Measurements from ENCODE around the gene DARS2.

The DARS2 gene

DNA sequence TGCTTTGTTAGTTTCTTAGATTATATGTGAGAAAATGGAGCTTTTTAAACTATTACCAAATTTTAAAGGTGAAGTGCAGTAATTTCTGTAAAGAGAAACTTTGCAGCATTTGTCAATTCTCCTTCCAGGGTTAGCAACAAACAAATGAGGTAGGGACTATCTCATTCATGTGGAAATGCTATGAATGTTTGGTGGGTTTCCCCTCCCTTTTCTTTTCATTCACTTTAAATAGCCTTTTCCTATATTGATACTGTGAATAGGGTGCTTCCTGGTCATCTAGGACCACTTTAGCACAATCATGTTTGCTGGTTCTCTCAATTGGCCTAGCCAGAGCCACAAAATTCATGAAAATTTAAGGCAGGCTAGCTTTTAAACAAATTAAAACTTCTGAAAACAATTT is 64.3 kb downstream of the DARS2 start:
- H3K9ac ChIP-seq (ENCODE audit: low read length in 2 of 2), result no peak overlapping the region
- no peak overlapping the region for H3K4me3 ChIP-seq (ENCODE audit: low read length in 2 of 2)
- peaks cover 12 to 15% of the 10 kb centered on the region in 2 donors for H3K36me3 ChIP-seq (ENCODE audit: control insufficient read depth in 2 of 2, insufficient read depth in 2 of 2, low read length in 2 of 2)
- no peaks in the 10 kb centered on the region for H3K27me3 ChIP-seq (ENCODE audit: control insufficient read depth in 1 of 2, insufficient read depth in 2 of 2, low read length in 2 of 2)
- no peaks in the 10 kb centered on the region for H3K4me1 ChIP-seq (ENCODE audit: control insufficient read depth, insufficient read depth, low read length)
- H3K27ac ChIP-seq (ENCODE audit: low read length), result no peak overlapping the region
- H3K9me3 ChIP-seq (ENCODE audit: control insufficient read depth in 2 of 2, low read length in 2 of 2), result no peaks in the 10 kb centered on the region

DNA sequence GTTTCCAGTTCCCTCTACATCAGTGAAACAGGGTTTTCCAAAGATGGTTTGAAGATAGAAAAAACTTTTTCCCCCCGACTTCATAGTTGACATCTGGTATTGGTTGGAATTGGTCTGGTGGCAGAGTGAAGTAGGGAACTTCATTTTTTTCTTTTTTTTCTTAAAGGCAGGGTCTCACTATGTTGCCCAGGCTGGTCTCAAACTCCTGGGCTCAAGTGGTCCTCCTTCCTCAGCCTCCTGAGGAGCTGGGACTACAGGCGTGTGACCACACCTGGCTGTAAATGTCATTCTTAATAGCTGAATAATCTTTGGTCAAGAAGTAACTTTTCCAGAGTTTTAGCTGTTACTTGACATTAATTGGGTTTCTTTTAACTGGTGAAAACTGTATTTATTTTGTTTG is 65.4 kb downstream of the DARS2 start:
- Histone ChIP-seq H3K36me3 (ENCODE audit: control insufficient read depth in 2 of 2, insufficient read depth in 2 of 2, low read length in 2 of 2) (peaks cover 12 to 15% of the 10 kb centered on the region in 2 donors), H3K27me3 (ENCODE audit: control insufficient read depth in 1 of 2, insufficient read depth in 2 of 2, low read length in 2 of 2) (no peaks in the 10 kb centered on the region), H3K9ac (ENCODE audit: low read length in 2 of 2) (no peak overlapping the region), H3K4me1 (ENCODE audit: control insufficient read depth, insufficient read depth, low read length) (no peaks in the 10 kb centered on the region), H3K4me3 (ENCODE audit: low read length in 2 of 2) (no peak overlapping the region), H3K9me3 (ENCODE audit: control insufficient read depth in 2 of 2, low read length in 2 of 2) (no peaks in the 10 kb centered on the region), H3K27ac (ENCODE audit: low read length) (no peak overlapping the region)

DNA sequence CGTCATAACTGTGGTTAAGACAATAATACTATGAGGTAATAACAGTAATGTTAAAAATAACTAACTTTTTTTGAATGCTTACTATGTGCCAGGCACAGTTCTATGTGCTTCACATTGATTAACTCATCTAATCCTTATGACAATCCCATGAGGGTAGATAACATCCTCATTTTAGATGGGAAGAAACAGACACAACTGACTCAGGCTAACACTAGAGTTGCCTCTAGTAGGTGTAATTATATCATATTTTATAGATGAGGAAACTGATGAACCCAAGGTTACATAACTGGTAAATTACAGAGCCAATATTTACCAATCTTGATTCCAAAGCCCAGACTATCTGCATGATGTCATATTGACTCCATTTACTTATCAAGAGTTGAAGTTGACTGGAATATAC is 69.1 kb downstream of the DARS2 start:
- Histone ChIP-seq H3K4me1 (ENCODE audit: control insufficient read depth, insufficient read depth, low read length) (no peaks in the 10 kb centered on the region), H3K9ac (ENCODE audit: low read length in 2 of 2) (no peak overlapping the region), H3K27me3 (ENCODE audit: control insufficient read depth in 1 of 2, insufficient read depth in 2 of 2, low read length in 2 of 2) (no peaks in the 10 kb centered on the region), H3K27ac (ENCODE audit: low read length) (no peak overlapping the region), H3K4me3 (ENCODE audit: low read length in 2 of 2) (no peak overlapping the region), H3K9me3 (ENCODE audit: control insufficient read depth in 2 of 2, low read length in 2 of 2) (no peaks in the 10 kb centered on the region), H3K36me3 (ENCODE audit: control insufficient read depth in 2 of 2, insufficient read depth in 2 of 2, low read length in 2 of 2) (no peaks in the 10 kb centered on the region)

DNA sequence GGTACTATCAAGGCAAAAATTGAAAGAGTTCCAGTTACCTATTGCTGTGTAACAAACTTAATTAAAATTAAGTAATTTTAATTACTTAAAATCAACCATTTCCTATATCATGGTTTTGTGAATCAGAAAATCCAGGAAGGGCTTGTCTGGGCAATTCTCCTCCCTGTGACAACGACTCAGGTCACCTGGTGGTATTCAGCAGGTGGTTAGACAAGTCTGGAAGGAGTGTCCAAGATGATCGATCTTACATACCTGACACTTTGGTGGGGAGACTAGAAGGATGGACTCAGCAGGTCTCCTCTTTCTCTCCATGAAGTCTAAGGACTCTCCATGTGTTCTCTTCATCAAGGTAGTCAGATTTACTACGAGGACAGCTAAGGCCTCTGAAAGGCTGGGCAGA is 69.7 kb downstream of the DARS2 start:
- Histone ChIP-seq H3K9me3 (ENCODE audit: control insufficient read depth in 2 of 2, low read length in 2 of 2) (no peaks in the 10 kb centered on the region), H3K27me3 (ENCODE audit: control insufficient read depth in 1 of 2, insufficient read depth in 2 of 2, low read length in 2 of 2) (no peaks in the 10 kb centered on the region), H3K9ac (ENCODE audit: low read length in 2 of 2) (no peak overlapping the region), H3K4me1 (ENCODE audit: control insufficient read depth, insufficient read depth, low read length) (no peaks in the 10 kb centered on the region), H3K4me3 (ENCODE audit: low read length in 2 of 2) (no peak overlapping the region), H3K27ac (ENCODE audit: low read length) (no peak overlapping the region), H3K36me3 (ENCODE audit: control insufficient read depth in 2 of 2, insufficient read depth in 2 of 2, low read length in 2 of 2) (no peaks in the 10 kb centered on the region)

DNA sequence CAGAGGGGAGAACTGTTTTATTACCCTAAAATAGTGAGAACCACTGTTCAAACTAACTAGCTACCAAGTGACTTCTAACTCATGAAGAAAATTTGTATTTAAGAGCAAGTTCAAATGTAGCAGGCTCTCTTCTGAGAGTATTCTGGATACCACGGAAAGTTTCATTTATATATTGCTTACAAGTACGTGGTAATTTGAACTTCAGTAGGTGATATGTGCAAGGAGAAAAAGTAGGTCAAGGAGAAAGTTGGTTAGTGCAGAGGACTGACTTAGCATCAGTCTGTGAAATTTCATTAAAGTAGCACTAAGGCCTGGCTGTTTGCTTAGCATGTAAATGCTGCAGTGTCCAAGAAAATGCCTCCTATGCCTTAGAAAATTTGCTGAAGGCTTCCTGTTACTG is 76.0 kb downstream of the DARS2 start:
- H3K4me3 ChIP-seq (ENCODE audit: low read length in 2 of 2), result no peak overlapping the region
- H3K4me1 ChIP-seq (ENCODE audit: control insufficient read depth, insufficient read depth, low read length), result no peaks in the 10 kb centered on the region
- H3K9me3 ChIP-seq (ENCODE audit: control insufficient read depth in 2 of 2, low read length in 2 of 2), result no peaks in the 10 kb centered on the region
- H3K27ac ChIP-seq (ENCODE audit: low read length), result no peak overlapping the region
- no peak overlapping the region for H3K9ac ChIP-seq (ENCODE audit: low read length in 2 of 2)
- H3K36me3 ChIP-seq (ENCODE audit: control insufficient read depth in 2 of 2, insufficient read depth in 2 of 2, low read length in 2 of 2), result no peaks in the 10 kb centered on the region
- no peaks in the 10 kb centered on the region for H3K27me3 ChIP-seq (ENCODE audit: control insufficient read depth in 1 of 2, insufficient read depth in 2 of 2, low read length in 2 of 2)

DNA sequence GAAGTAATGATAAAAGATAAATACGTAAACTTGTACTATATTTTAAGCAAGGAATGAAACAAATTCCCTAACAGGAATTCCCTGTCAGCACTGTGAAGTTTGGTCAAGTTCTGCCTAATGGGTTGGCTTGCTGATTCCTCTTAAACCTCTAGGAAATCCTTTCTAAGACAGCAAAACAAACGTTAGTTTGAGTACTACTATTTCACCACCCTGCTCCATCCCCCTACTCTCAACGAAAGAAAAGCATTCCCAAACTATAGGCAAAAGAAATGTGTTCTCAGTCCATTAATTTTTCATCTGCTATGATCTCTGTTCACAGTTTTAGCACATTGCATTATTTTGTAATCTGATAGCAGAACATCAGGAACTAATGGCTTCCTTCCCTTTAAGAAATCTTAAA is 76.5 kb downstream of the DARS2 start:
- Histone ChIP-seq H3K9me3 (ENCODE audit: control insufficient read depth in 2 of 2, low read length in 2 of 2) (no peaks in the 10 kb centered on the region), H3K4me1 (ENCODE audit: control insufficient read depth, insufficient read depth, low read length) (no peaks in the 10 kb centered on the region), H3K27ac (ENCODE audit: low read length) (no peak overlapping the region), H3K36me3 (ENCODE audit: control insufficient read depth in 2 of 2, insufficient read depth in 2 of 2, low read length in 2 of 2) (no peaks in the 10 kb centered on the region), H3K27me3 (ENCODE audit: control insufficient read depth in 1 of 2, insufficient read depth in 2 of 2, low read length in 2 of 2) (no peaks in the 10 kb centered on the region), H3K4me3 (ENCODE audit: low read length in 2 of 2) (no peak overlapping the region), H3K9ac (ENCODE audit: low read length in 2 of 2) (no peak overlapping the region)

DNA sequence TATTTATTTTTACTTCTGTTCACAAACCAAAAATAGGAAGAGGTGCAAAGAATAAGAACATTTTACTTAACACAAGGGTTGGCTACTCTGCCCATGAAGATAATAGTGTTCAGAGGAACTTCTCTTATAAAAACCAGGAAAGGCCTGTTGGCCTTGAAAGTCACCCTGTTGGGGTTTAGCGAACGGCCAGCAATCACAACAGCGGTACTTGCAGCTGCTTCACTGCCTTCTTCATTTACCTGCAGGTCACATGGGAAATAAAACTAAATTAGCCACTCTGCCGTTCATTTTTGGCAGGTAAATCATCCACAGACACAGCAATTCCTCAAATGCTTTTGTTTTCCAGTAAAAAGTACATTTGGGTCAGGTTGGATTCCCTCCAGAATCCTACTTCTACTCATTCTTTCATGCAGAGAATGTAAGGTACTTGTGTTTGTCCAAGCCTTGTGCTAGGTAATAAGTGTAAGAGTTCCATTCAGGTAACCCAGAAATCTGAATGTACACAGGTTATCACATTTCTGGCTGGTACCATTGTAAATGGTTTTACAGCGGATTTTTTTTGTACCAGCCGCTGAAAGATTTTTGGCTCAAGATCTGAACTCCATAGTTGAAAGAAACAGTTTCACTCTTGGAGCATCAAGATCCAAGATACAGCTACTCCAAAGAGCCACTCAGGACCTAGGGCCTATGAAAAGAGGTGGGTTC is 79.5 kb downstream of the DARS2 start:
- H3K36me3 ChIP-seq (ENCODE audit: control insufficient read depth in 2 of 2, insufficient read depth in 2 of 2, low read length in 2 of 2), result peaks cover 0 to 2% of the 10 kb centered on the region in 2 donors
- no peak overlapping the region for H3K9ac ChIP-seq (ENCODE audit: low read length in 2 of 2)
- no peak overlapping the region for H3K4me3 ChIP-seq (ENCODE audit: low read length in 2 of 2)
- no peaks in the 10 kb centered on the region for H3K9me3 ChIP-seq (ENCODE audit: control insufficient read depth in 2 of 2, low read length in 2 of 2)
- H3K27ac ChIP-seq (ENCODE audit: low read length), result no peak overlapping the region
- H3K27me3 ChIP-seq (ENCODE audit: control insufficient read depth in 1 of 2, insufficient read depth in 2 of 2, low read length in 2 of 2), result no peaks in the 10 kb centered on the region
- no peaks in the 10 kb centered on the region for H3K4me1 ChIP-seq (ENCODE audit: control insufficient read depth, insufficient read depth, low read length)
